HepG2 (cell line): ENCODE measurements around the gene HPS4. TPM values are rescaled to one million over a fixed set of nuclear protein-coding genes. Genes with fewer than 3 reads are reported as not detected.

Experiments used
- ATAC-seq: fragments of 200-7000 bp; cut with Tn5 transposase; 3 replicates; pipeline ENCODE4 v1.9.1; 2020; ENCODE audit warnings: mild to moderate bottlenecking, moderate library complexity
- BruUV-seq: library from RNA; stranded (reverse); fragments of 400-500 nt; replicated peaks from 2 replicates; lab custom pipeline; 2021; lab: Mats Ljungman, UMichigan
- CTCF ChIA-PET: fragments of 300-600 bp; formaldehyde crosslinking; extraction: SDS; loops from one replicate; lab custom pipeline; 2021; ENCODE audit warnings: low total read pairs, inconsistent platforms, low intra/inter-chr PET ratio; lab: Yijun Ruan, JAX
- POLR2A ChIA-PET: fragments of 350-600 bp; sonication (Branson Sonifier 250); formaldehyde crosslinking; loops from one replicate; lab custom pipeline; 2020; ENCODE audit warnings: antibody characterized with exemption, inconsistent platforms; lab: Yijun Ruan, JAX
- DNase-seq: peaks from one replicate; pipeline ENCODE4 v3.0.0-alpha.2; 2015; ENCODE audit warnings: low spot score
- FAIRE-seq: peaks from 3 replicates; lab custom pipeline; 2011; peaks lifted over from hg19 to GRCh38; lab: Jason Lieb, UNC
- H2AFZ ChIP-seq: one replicate; pipeline ENCODE4 v1.6.1; 2011; ENCODE audit warnings: low read length, inconsistent platforms
- H3K27ac ChIP-seq: fragments of 300-600 bp; 3 replicates; pipeline ENCODE4 v1.8.0; 2011; ENCODE audit warnings: mixed run types, mild to moderate bottlenecking, mixed read lengths, low read length, inconsistent platforms; ENCODE audit not compliant: insufficient read depth; ENCODE audit errors: extremely low read length
- H3K27me3 ChIP-seq, 2 experiments: fragments of 200-600 bp in 1 of 2; 2 replicates in 1 of 2; 3 replicates in 1 of 2; pipeline versions ENCODE4 v1.6.0 to v1.8.0; 2011; ENCODE audit warnings: low read length in 2 of 2, mild to moderate bottlenecking in 2 of 2, moderate library complexity in 2 of 2, inconsistent platforms in 1 of 2; ENCODE audit not compliant: insufficient read depth in 2 of 2, control insufficient read depth in 1 of 2
- H3K36me3 ChIP-seq, 2 experiments: fragments of 200-600 bp in 1 of 2; replicated peaks in 1 of 2; 2 replicates in 1 of 2; 3 replicates in 1 of 2; pipeline versions ENCODE4 v1.5.1 to v1.8.0; 2011; ENCODE audit warnings: low read length in 2 of 2, inconsistent platforms in 1 of 2; ENCODE audit not compliant: insufficient read depth in 2 of 2, control insufficient read depth in 1 of 2
- H3K4me1 ChIP-seq: 2 replicates; pipeline ENCODE4 v1.5.1; 2012; ENCODE audit warnings: low read length, inconsistent platforms; ENCODE audit not compliant: insufficient read depth
- H3K4me2 ChIP-seq: 2 replicates; pipeline ENCODE4 v1.6.0; 2011; ENCODE audit warnings: low read depth, low read length, inconsistent platforms
- H3K4me3 ChIP-seq, 3 experiments: fragments of 200-600 bp in 1 of 3; sonication (generic), shearing (Covaris generic) in 1 of 3; replicated peaks in 1 of 3; 2 replicates each; pipeline ENCODE4 v1.5.1; 2011 to 2016; ENCODE audit warnings: low read length in 3 of 3, inconsistent platforms in 2 of 3, low read depth in 2 of 3, mild to moderate bottlenecking in 2 of 3, control low read depth in 1 of 3, mixed read lengths in 1 of 3; ENCODE audit not compliant: insufficient read depth in 1 of 3
- H3K79me2 ChIP-seq: one replicate; pipeline ENCODE4 v1.6.1; 2011; ENCODE audit warnings: low read length, inconsistent platforms; ENCODE audit not compliant: insufficient read depth
- H3K9ac ChIP-seq: 2 replicates; pipeline ENCODE4 v1.6.0; 2011; ENCODE audit warnings: mild to moderate bottlenecking, low read depth, low read length, inconsistent platforms; ENCODE audit not compliant: insufficient read depth
- H3K9me3 ChIP-seq: 2 replicates; pipeline ENCODE4 v1.5.1; 2012; ENCODE audit warnings: mild to moderate bottlenecking, low read length
- H4K20me1 ChIP-seq: 2 replicates; pipeline ENCODE4 v1.6.0; 2011; ENCODE audit warnings: inconsistent platforms, mild to moderate bottlenecking, low read length, moderate library complexity; ENCODE audit not compliant: insufficient read depth
- ATF5 ChIP-seq: sonication (generic); formaldehyde crosslinking; IDR thresholded peaks from 2 replicates; pipeline ENCODE4 v1.4.0; 2020; ENCODE audit warnings: mild to moderate bottlenecking, low read depth, missing genetic modification reagents
- CBX5 ChIP-seq: sonication (generic); formaldehyde crosslinking; IDR thresholded peaks from 2 replicates; pipeline ENCODE4 v1.4.0; 2020; ENCODE audit warnings: missing genetic modification reagents, borderline replicate concordance
- GLMP ChIP-seq: sonication (generic); formaldehyde crosslinking; IDR thresholded peaks from 2 replicates; pipeline ENCODE4 v1.9.0; 2021; ENCODE audit warnings: missing genetic modification reagents, mild to moderate bottlenecking, borderline replicate concordance
- ISL2 ChIP-seq: sonication (generic); formaldehyde crosslinking; IDR thresholded peaks from 2 replicates; pipeline ENCODE4 v1.5.0; 2020; ENCODE audit warnings: missing genetic modification reagents
- LBX2 ChIP-seq: sonication (generic); formaldehyde crosslinking; IDR thresholded peaks from 2 replicates; pipeline ENCODE4 v1.5.0; 2020; ENCODE audit warnings: missing genetic modification reagents, mild to moderate bottlenecking, borderline replicate concordance
- PITX1 ChIP-seq: sonication (generic); formaldehyde crosslinking; IDR thresholded peaks from 2 replicates; pipeline ENCODE4 v1.5.1; 2020; ENCODE audit warnings: mild to moderate bottlenecking, missing genetic modification reagents
- SP140L ChIP-seq: sonication (generic); formaldehyde crosslinking; IDR thresholded peaks from 2 replicates; pipeline ENCODE4 v1.4.0; 2020; ENCODE audit warnings: missing genetic modification reagents, borderline replicate concordance
- SRF ChIP-seq: IDR thresholded peaks from 2 replicates; pipeline ENCODE4 v1.6.1; 2011; ENCODE audit warnings: mild to moderate bottlenecking, low read depth, low read length, moderate library complexity
- TSC22D2 ChIP-seq: sonication (generic); formaldehyde crosslinking; IDR thresholded peaks from 2 replicates; pipeline ENCODE4 v1.5.1; 2020; ENCODE audit warnings: missing genetic modification reagents, mild to moderate bottlenecking, borderline replicate concordance
- ZNF674 ChIP-seq: sonication (generic); formaldehyde crosslinking; IDR thresholded peaks from 2 replicates; pipeline ENCODE4 v1.5.0; 2020; ENCODE audit warnings: low read depth, mild to moderate bottlenecking, missing genetic modification reagents
- ZNF766 ChIP-seq: sonication (generic); formaldehyde crosslinking; IDR thresholded peaks from 2 replicates; pipeline ENCODE4 v1.5.0; 2020; ENCODE audit warnings: missing genetic modification reagents, borderline replicate concordance
- WGBS: methylation state at CpG from one replicate; pipeline ENCODE4 v1.1.6; 2017; ENCODE audit warnings: low lambda C conversion rate; 5-methylcytosine and 5-hydroxymethylcytosine counted together
- in situ Hi-C: cut with HindIII; loops from 2 replicates; pipeline ENCODE4 v1.10.0; 2017; ENCODE audit warnings: low pct_unique_long_range_greater_than_20kb; ENCODE audit not compliant: extremely low pct_ligation_motif_present
- intact Hi-C: fragments of 100-400 bp; cut with micrococcal nuclease; formaldehyde crosslinking; loops from one replicate; pipeline ENCODE4 v1.10.0; 2022; ENCODE audit not compliant: unreplicated experiment
- polyA plus RNA-seq, 8 experiments: library from polyadenylated mRNA; depleted of rRNA in 3 of 8; stranded (reverse) in 7 of 8; unstranded in 1 of 8; fragments of >200 nt; fragmentation: Illumina TruSeq in 4 of 8; extraction: Trizol in 4 of 8; gene quantifications; 2 replicates each; pipeline versions ENCODE4 v1.2.1 to v1.2.3, GENCODE V29; 2011 to 2016; ENCODE audit warnings: low read depth in 4 of 8, missing spikeins in 1 of 8, mixed read lengths in 1 of 8; ENCODE audit not compliant: insufficient read depth in 1 of 8
- total RNA-seq, 5 experiments: library from RNA; depleted of rRNA; stranded (reverse); fragments of >200 nt; fragmentation: Illumina TruSeq; extraction: Trizol; gene quantifications; 2 replicates each; pipeline ENCODE4 v1.2.3, GENCODE V29; 2016; ENCODE audit warnings: low read depth in 1 of 5

The HPS4 gene
- total and polyA plus RNA-seq, 2 of the 13 experiments (the other 11 are each of a cell fraction or from before 2014, with no cell fraction given) = 27.4 to 34.0 TPM

GRCh38 chr22:26460202-26460601 is 23.4 kb downstream of the HPS4 start:
- POLR2A ChIA-PET = no interaction called here
- Histone ChIP-seq H3K79me2 (no peaks in the 10 kb centered on the region), H3K4me2 (no peak overlapping the region), H3K4me3 (no peak overlapping the region), H3K36me3 (peaks cover 32 to 62% of the 10 kb centered on the region in 2 experiments), H3K27ac (no peak overlapping the region), H3K4me1 (peaks cover 16% of the 10 kb centered on the region), H3K9me3 (no peaks in the 10 kb centered on the region), H3K9ac (no peak overlapping the region), H4K20me1 (peaks cover 6% of the 10 kb centered on the region), H2AFZ (no peak overlapping the region), H3K27me3 (no peaks in the 10 kb centered on the region)
- FAIRE-seq = no peak
- no peak for ATAC-seq
- no TSS peak for BruUV-seq
- DNase-seq = no peak
- TF ChIP-seq CBX5 (no peak), PITX1 (CRISPR knock-in tag) (no peak), ATF5 (CRISPR knock-in tag) (no peak), ZNF674 (CRISPR knock-in tag) (no peak), SP140L (CRISPR knock-in tag) (no peak), ZNF766 (CRISPR knock-in tag) (no peak), GLMP (CRISPR knock-in tag) (no peak), LBX2 (CRISPR knock-in tag) (no peak), ISL2 (CRISPR knock-in tag) (no peak), SRF (no peak), TSC22D2 (no peak)
- intact Hi-C loops = no loop called here
- CTCF ChIA-PET = interaction anchor here (2.5 kb wide), 1 partner anchor 96 kb away, joined by 16 read pairs; no protein-coding TSS in a partner anchor
- 100% methylated on average over 6 of the region's 6 CpGs for WGBS
- in situ Hi-C loops = loop anchor here (5.0 kb wide), 1 partner anchor 93 kb away; no protein-coding TSS in a partner anchor
